Mucosa of stomach (tissue), 1 donor: Measurements from ENCODE around the gene MAPK7.

Experiments used
- H3K27me3 ChIP-seq: one replicate; pipeline ENCODE4 v1.7.0; 2013; ENCODE audit warnings: mild to moderate bottlenecking, low read length; ENCODE audit not compliant: control insufficient read depth, insufficient read depth
- H3K36me3 ChIP-seq: one replicate; pipeline ENCODE4 v1.7.0; 2013; ENCODE audit warnings: low read length; ENCODE audit not compliant: control insufficient read depth, insufficient read depth
- H3K4me1 ChIP-seq: one replicate; pipeline ENCODE4 v1.7.0; 2013; ENCODE audit warnings: mild to moderate bottlenecking, low read length; ENCODE audit not compliant: control insufficient read depth, insufficient read depth
- H3K4me3 ChIP-seq: one replicate; pipeline ENCODE4 v1.7.0; 2013; ENCODE audit warnings: low read length
- H3K9ac ChIP-seq: one replicate; pipeline ENCODE4 v1.7.0; 2013; ENCODE audit warnings: mild to moderate bottlenecking, low read length, moderate library complexity
- H3K9me3 ChIP-seq: one replicate; pipeline ENCODE4 v1.7.0; 2013; ENCODE audit warnings: mild to moderate bottlenecking, low read length, moderate library complexity; ENCODE audit not compliant: control insufficient read depth
- donor health status: Pancreatic carcinoma.

MAPK7 gene

DNA sequence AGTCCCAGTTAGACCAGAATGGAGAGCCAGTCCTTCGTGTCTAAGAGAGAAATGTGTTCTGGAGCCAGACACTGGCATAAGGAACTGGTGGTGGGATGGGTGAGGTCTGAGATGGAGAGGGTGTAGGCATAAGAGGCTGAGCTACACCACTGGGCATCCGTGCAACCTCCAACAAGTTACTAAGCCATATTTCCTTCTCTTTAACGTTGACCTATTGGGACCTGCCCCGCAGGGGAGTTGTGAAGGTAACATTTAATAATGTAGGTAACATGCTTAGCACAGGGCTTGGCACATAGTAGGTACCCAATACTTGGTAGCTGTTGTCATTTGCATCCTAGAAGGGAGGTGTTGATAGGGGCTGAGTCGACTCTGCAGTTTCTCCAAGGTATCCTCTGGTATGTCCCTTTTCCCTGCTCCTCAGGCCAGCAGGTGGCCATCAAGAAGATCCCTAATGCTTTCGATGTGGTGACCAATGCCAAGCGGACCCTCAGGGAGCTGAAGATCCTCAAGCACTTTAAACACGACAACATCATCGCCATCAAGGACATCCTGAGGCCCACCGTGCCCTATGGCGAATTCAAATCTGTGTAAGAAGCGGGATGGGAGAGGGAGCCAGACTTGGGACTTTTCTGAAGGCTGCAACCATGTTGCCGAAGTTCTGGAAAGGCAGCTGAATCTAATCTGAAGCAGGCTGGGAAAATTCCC lies 1.2 kb downstream of the MAPK7 start:
- peak overlapping the region; percentile 81 for H3K9ac ChIP-seq
- no peaks in the 10 kb centered on the region for H3K27me3 ChIP-seq
- H3K4me1 ChIP-seq: peaks cover 29% of the 10 kb centered on the region
- no peaks in the 10 kb centered on the region for H3K9me3 ChIP-seq
- peak overlapping the region; percentile 74 for H3K4me3 ChIP-seq
- H3K36me3 ChIP-seq: peaks cover 21% of the 10 kb centered on the region

- no peak overlapping the region for H3K4me3 ChIP-seq
- H3K9me3 ChIP-seq: no peaks in the 10 kb centered on the region
- peaks cover 41% of the 10 kb centered on the region for H3K4me1 ChIP-seq
- no peak overlapping the region for H3K9ac ChIP-seq
- peaks cover 21% of the 10 kb centered on the region for H3K36me3 ChIP-seq
- H3K27me3 ChIP-seq: no peaks in the 10 kb centered on the region
Observed at GRCh38 chr17:19380481-19381301, 2.4 kb downstream of the MAPK7 start.

- Histone ChIP-seq H3K36me3 (peaks cover 21% of the 10 kb centered on the region), H3K27me3 (no peaks in the 10 kb centered on the region), H3K9ac (no peak overlapping the region), H3K4me1 (peaks cover 48% of the 10 kb centered on the region), H3K4me3 (no peak overlapping the region), H3K9me3 (no peaks in the 10 kb centered on the region)
Observed at GRCh38 chr17:19381361-19381740, 3.1 kb downstream of the MAPK7 start.

DNA sequence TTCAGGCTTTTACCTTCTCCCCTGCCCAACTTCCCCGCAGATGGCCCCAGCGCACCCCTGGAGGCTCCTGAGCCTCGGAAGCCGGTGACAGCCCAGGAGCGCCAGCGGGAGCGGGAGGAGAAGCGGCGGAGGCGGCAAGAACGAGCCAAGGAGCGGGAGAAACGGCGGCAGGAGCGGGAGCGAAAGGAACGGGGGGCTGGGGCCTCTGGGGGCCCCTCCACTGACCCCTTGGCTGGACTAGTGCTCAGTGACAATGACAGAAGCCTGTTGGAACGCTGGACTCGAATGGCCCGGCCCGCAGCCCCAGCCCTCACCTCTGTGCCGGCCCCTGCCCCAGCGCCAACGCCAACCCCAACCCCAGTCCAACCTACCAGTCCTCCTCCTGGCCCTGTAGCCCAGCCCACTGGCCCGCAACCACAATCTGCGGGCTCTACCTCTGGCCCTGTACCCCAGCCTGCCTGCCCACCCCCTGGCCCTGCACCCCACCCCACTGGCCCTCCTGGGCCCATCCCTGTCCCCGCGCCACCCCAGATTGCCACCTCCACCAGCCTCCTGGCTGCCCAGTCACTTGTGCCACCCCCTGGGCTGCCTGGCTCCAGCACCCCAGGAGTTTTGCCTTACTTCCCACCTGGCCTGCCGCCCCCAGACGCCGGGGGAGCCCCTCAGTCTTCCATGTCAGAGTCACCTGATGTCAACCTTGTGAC lies 3.6 kb downstream of the MAPK7 start:
- Histone ChIP-seq H3K4me3 (no peak overlapping the region), H3K9me3 (no peaks in the 10 kb centered on the region), H3K4me1 (peaks cover 49% of the 10 kb centered on the region), H3K36me3 (peaks cover 21% of the 10 kb centered on the region), H3K27me3 (no peaks in the 10 kb centered on the region), H3K9ac (no peak overlapping the region)

- Histone ChIP-seq H3K36me3 (peaks cover 21% of the 10 kb centered on the region), H3K4me1 (peaks cover 51% of the 10 kb centered on the region), H3K9me3 (no peaks in the 10 kb centered on the region), H3K4me3 (no peak overlapping the region), H3K27me3 (no peaks in the 10 kb centered on the region), H3K9ac (no peak overlapping the region)
Observed at GRCh38 chr17:19382531-19383444, 4.5 kb downstream of the MAPK7 start.

- H3K9me3 ChIP-seq: no peaks in the 10 kb centered on the region
- H3K36me3 ChIP-seq: peaks cover 21% of the 10 kb centered on the region
- peaks cover 60% of the 10 kb centered on the region for H3K4me1 ChIP-seq
- H3K27me3 ChIP-seq: no peaks in the 10 kb centered on the region
- H3K4me3 ChIP-seq: no peak overlapping the region
- no peak overlapping the region for H3K9ac ChIP-seq
Observed at GRCh38 chr17:19383681-19384470, 5.6 kb downstream of the MAPK7 start.

DNA sequence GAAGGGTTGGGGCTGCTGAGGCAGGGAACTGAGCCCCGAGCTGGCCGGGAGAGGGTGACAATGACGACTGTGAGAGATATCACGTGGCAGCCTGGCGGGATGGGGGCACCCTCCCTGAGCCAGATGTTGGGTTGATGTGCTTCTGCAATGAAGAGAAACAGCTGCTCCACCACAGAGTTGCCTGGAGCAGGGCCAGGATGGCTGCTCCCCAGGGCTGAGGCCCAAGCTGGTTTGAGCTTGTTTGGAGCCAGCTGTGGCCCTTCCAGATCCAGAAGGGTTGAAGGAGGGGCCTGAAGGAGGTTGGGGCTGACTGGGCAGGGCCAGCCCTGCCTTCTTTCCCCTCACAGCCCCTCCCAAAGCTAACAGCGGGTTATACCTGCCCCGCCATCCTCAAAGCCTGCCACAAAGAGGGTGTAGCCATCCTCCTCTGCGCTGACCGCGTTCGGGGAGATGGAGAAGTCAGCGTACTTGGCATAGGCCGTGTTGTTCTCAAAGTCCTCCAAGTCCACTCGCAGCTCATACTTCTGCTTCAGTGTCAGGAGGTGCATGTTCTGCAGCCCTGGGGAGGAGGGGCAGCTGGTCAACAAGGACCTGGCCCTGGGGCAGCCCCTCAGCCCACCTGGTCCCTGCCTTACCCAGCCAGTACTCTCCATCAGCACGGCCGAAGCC lies 6.6 kb downstream of the MAPK7 start:
- H3K36me3 ChIP-seq: peaks cover 21% of the 10 kb centered on the region
- H3K27me3 ChIP-seq: no peaks in the 10 kb centered on the region
- no peaks in the 10 kb centered on the region for H3K9me3 ChIP-seq
- peak overlapping the region; percentile 41 for H3K9ac ChIP-seq
- no peak overlapping the region for H3K4me3 ChIP-seq
- peaks cover 53% of the 10 kb centered on the region for H3K4me1 ChIP-seq

GRCh38 chr17:19385521-19385983 lies 7.3 kb downstream of the MAPK7 start:
- peak overlapping the region; percentile 41 for H3K9ac ChIP-seq
- no peak overlapping the region for H3K4me3 ChIP-seq
- peaks cover 15% of the 10 kb centered on the region for H3K36me3 ChIP-seq
- H3K27me3 ChIP-seq: no peaks in the 10 kb centered on the region
- H3K4me1 ChIP-seq: peaks cover 53% of the 10 kb centered on the region
- no peaks in the 10 kb centered on the region for H3K9me3 ChIP-seq

DNA sequence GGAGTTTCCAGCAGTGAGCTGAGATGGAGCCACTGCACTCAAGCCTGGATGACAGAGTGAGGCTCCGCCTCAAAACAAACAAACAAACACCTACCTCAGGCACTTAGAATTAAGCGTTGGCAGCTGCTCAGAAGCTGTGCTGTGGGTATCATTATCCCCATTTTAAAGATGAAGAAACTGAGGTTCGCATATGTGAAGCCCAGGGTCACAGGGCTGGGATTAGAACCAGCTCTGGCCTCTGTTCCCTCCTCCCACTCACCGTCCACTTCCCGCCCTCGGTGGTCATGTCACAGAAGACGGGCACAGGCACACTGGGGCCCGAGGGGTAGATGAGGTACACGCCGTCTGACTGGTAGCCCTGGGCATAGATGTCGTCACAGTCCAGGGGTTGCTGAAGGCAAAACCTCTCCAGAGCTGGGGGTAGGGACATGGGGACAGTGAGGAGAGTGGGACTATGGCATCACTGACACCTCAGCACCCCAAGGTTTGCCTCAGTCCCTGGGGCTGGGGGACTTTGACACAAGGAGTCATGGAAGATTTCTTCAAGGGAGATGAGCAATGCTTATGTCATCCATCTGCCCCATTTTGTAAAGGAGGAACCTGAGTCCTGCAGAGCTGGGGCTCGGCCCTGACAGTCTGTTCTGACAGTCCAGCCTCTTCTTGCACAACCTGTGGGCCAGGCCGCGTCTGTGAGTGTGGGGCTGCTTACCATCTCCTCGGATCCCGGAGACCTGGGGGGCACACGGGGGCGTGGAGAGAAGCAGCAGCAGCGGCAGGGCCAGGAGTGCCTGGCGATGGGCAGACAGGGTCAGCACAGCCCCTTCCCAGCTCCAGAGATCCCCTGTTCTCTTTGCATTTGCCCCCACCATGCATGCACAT lies 8.0 kb downstream of the MAPK7 start:
- Histone ChIP-seq H3K36me3 (peaks cover 8% of the 10 kb centered on the region), H3K9ac (peak overlapping the region; percentile 29), H3K4me1 (peaks cover 53% of the 10 kb centered on the region), H3K4me3 (no peak overlapping the region), H3K27me3 (no peaks in the 10 kb centered on the region), H3K9me3 (no peaks in the 10 kb centered on the region)
